WTC11 (cell line): ENCODE measurements around the gene NFU1. TPM values are rescaled to one million over a fixed set of nuclear protein-coding genes. Genes with fewer than 3 reads are reported as not detected.

Source experiments
- ATAC-seq: fragments of 200-7000 bp; cut with Tn5 transposase; 2 replicates; pipeline ENCODE4 v1.10.0; 2021; ENCODE audit warnings: mild to moderate bottlenecking, moderate library complexity
- CTCF ChIA-PET: fragments of 300-600 bp; sonication (Branson Sonifier 250); formaldehyde crosslinking; loops from one replicate; lab custom pipeline; 2021; ENCODE audit warnings: antibody characterized with exemption; lab: Charles Lee
- POLR2A ChIA-PET: fragments of 350-600 bp; sonication (Branson Sonifier 250); formaldehyde crosslinking; loops from one replicate; lab custom pipeline; 2021; ENCODE audit warnings: antibody characterized with exemption; lab: Charles Lee
- DNase-seq: peaks from one replicate; pipeline ENCODE4 v3.0.0; 2021; ENCODE audit warnings: low spot score
- H3K27ac Mint-ChIP-seq: 2 replicates; pipeline ENCODE4 v1.8.0; 2021; ENCODE audit warnings: mixed read lengths
- H3K27me3 Mint-ChIP-seq: 2 replicates; pipeline ENCODE4 v1.8.0; 2021; ENCODE audit warnings: low read depth, mild to moderate bottlenecking, moderate library complexity, mixed read lengths
- H3K36me3 Mint-ChIP-seq: 2 replicates; pipeline ENCODE4 v1.8.0; 2021; ENCODE audit warnings: mixed read lengths
- H3K4me1 Mint-ChIP-seq: 2 replicates; pipeline ENCODE4 v1.8.0; 2022; ENCODE audit warnings: mixed read lengths
- H3K4me3 Mint-ChIP-seq: 2 replicates; pipeline ENCODE4 v1.8.0; 2021; ENCODE audit warnings: mild to moderate bottlenecking, moderate library complexity, mixed read lengths
- H3K9me3 Mint-ChIP-seq: 2 replicates; pipeline ENCODE4 v1.8.0; 2021; ENCODE audit warnings: mixed read lengths
- CBFB ChIP-seq: sonication (generic); formaldehyde crosslinking; IDR thresholded peaks from 2 replicates; pipeline ENCODE4 v1.8.1; 2022; ENCODE audit warnings: mild to moderate bottlenecking, low read depth, missing genetic modification reagents
- CDX4 ChIP-seq: fragments of 250-450 bp; sonication (Bioruptor Pico); IDR thresholded peaks from 2 replicates; pipeline ENCODE4 v1.9.0; 2021; ENCODE audit warnings: moderate library complexity, mild to moderate bottlenecking, inconsistent platforms, borderline replicate concordance
- FOXP4 ChIP-seq: sonication (generic); formaldehyde crosslinking; IDR thresholded peaks from 2 replicates; pipeline ENCODE4 v1.8.0; 2022; ENCODE audit warnings: mild to moderate bottlenecking, missing genetic modification reagents
- IRF2 ChIP-seq: sonication (generic); formaldehyde crosslinking; IDR thresholded peaks from 2 replicates; pipeline ENCODE4 v1.8.0; 2022; ENCODE audit warnings: low read depth, missing genetic modification reagents, borderline replicate concordance
- JUN ChIP-seq: sonication (generic); formaldehyde crosslinking; IDR thresholded peaks from 2 replicates; pipeline ENCODE4 v1.8.0; 2023; ENCODE audit warnings: mild to moderate bottlenecking, missing genetic modification reagents
- MAX ChIP-seq: sonication (generic); formaldehyde crosslinking; IDR thresholded peaks from 2 replicates; pipeline ENCODE4 v1.8.0; 2022; ENCODE audit warnings: mild to moderate bottlenecking, missing genetic modification reagents
- SMAD3 ChIP-seq: sonication (generic); formaldehyde crosslinking; IDR thresholded peaks from 2 replicates; pipeline ENCODE4 v1.8.0; 2022; ENCODE audit warnings: missing genetic modification reagents, mild to moderate bottlenecking, borderline replicate concordance
- SOX15 ChIP-seq: fragments of 250-450 bp; sonication (Bioruptor Pico); IDR thresholded peaks from 2 replicates; pipeline ENCODE4 v1.9.0; 2021; ENCODE audit warnings: mild to moderate bottlenecking
- TEAD1 ChIP-seq: sonication (generic); formaldehyde crosslinking; IDR thresholded peaks from 2 replicates; pipeline ENCODE4 v1.8.0; 2022; ENCODE audit warnings: mild to moderate bottlenecking, missing genetic modification reagents
- TP53 ChIP-seq: sonication (generic); formaldehyde crosslinking; IDR thresholded peaks from 2 replicates; pipeline ENCODE4 v1.8.1; 2023; ENCODE audit warnings: mild to moderate bottlenecking, missing genetic modification reagents
- ZNF121 ChIP-seq: sonication (generic); formaldehyde crosslinking; IDR thresholded peaks from 2 replicates; pipeline ENCODE4 v1.8.0; 2023; ENCODE audit warnings: missing genetic modification reagents
- ZNF416 ChIP-seq: fragments of 250-450 bp; sonication (Bioruptor Pico); IDR thresholded peaks from 2 replicates; pipeline ENCODE4 v1.9.0; 2021; ENCODE audit warnings: mild to moderate bottlenecking, inconsistent platforms
- ZNF425 ChIP-seq: fragments of 250-450 bp; sonication (Bioruptor Pico); conservative IDR thresholded peaks from 2 replicates; pipeline ENCODE4 v1.9.0; 2021; ENCODE audit warnings: mild to moderate bottlenecking
- total RNA-seq: library from RNA; stranded (reverse); gene quantifications from 3 replicates; pipeline ENCODE4 v1.2.3, GENCODE V29; 2021
- TF ChIP-seq, protein P1 (sequence below): sonication (generic); formaldehyde crosslinking; IDR thresholded peaks from 2 replicates; pipeline ENCODE4 v1.8.0; 2023; ENCODE audit warnings: mild to moderate bottlenecking, missing genetic modification reagents
- TF ChIP-seq, protein P2 (sequence below): sonication (generic); formaldehyde crosslinking; IDR thresholded peaks from 2 replicates; pipeline ENCODE4 v1.8.0; 2023; ENCODE audit warnings: missing genetic modification reagents
- TF ChIP-seq, protein P3 (sequence below): sonication (generic); formaldehyde crosslinking; IDR thresholded peaks from 2 replicates; pipeline ENCODE4 v1.8.0; 2022; ENCODE audit warnings: mild to moderate bottlenecking, missing genetic modification reagents
- TF ChIP-seq, protein P4 (sequence below): fragments of 200-600 bp; IDR thresholded peaks from 2 replicates; pipeline ENCODE4 v1.8.0; 2022; ENCODE audit warnings: antibody characterized with exemption
- TF ChIP-seq, protein P5 (sequence below): fragments of 250-450 bp; sonication (Bioruptor Pico); IDR thresholded peaks from 2 replicates; pipeline ENCODE4 v1.9.0; 2021; ENCODE audit warnings: mild to moderate bottlenecking

Gene NFU1
- total RNA-seq, 1 experiment from 2014 or later = 39.3 TPM

GRCh38 chr2:69393963-69394362 lies 43.3 kb downstream of the NFU1 start (continued):
- no peak for TF ChIP-seq ZNF425 (CRISPR knock-in tag)
- no peak for TF ChIP-seq TEAD1 (CRISPR knock-in tag)
- no peak for TF ChIP-seq MAX (CRISPR knock-in tag)
- TF ChIP-seq, protein P1, sequence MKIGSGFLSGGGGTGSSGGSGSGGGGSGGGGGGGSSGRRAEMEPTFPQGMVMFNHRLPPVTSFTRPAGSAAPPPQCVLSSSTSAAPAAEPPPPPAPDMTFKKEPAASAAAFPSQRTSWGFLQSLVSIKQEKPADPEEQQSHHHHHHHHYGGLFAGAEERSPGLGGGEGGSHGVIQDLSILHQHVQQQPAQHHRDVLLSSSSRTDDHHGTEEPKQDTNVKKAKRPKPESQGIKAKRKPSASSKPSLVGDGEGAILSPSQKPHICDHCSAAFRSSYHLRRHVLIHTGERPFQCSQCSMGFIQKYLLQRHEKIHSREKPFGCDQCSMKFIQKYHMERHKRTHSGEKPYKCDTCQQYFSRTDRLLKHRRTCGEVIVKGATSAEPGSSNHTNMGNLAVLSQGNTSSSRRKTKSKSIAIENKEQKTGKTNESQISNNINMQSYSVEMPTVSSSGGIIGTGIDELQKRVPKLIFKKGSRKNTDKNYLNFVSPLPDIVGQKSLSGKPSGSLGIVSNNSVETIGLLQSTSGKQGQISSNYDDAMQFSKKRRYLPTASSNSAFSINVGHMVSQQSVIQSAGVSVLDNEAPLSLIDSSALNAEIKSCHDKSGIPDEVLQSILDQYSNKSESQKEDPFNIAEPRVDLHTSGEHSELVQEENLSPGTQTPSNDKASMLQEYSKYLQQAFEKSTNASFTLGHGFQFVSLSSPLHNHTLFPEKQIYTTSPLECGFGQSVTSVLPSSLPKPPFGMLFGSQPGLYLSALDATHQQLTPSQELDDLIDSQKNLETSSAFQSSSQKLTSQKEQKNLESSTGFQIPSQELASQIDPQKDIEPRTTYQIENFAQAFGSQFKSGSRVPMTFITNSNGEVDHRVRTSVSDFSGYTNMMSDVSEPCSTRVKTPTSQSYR (CRISPR knock-in tag) = no peak

DNA sequence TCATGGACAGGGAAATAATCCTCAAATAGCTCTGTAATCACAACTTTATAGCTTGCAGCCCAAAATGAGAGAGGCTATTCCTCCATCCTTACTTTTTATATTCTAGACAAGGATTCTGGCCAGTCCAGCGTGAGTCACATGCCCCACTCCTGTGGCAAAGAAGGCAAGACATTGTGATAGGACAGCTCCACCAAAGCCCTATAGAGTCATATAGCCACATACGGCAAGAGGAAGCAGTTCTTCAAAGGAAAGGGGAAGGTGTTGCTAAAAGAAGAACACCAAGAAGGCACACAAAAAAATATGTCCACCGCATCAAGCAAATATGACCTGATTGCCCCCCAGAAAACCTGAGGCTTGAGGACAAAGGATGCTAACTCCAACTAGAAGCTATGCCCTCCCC lies 46.8 kb downstream of the NFU1 start:
- ATAC-seq (no peak), DNase-seq (no peak)
- Mint-ChIP-seq H3K27me3 (peaks cover 9% of the 10 kb centered on the region), H3K9me3 (no peaks in the 10 kb centered on the region), H3K27ac (no peak overlapping the region), H3K36me3 (0 out of 2 replicates have a peak, but pooled peaks cover 5% of the 10 kb centered on the region), H3K4me3 (no peak overlapping the region), H3K4me1 (peaks cover 19% of the 10 kb centered on the region)
- TF ChIP-seq SOX15 (CRISPR knock-in tag) (no peak), FOXP4 (CRISPR knock-in tag) (no peak), ZNF121 (no peak), CBFB (CRISPR knock-in tag) (no peak), IRF2 (no peak), ZNF416 (no peak), TP53 (CRISPR knock-in tag) (no peak), JUN (no peak), ZNF425 (CRISPR knock-in tag) (no peak), CDX4 (CRISPR knock-in tag) (no peak), MAX (CRISPR knock-in tag) (no peak), SMAD3 (CRISPR knock-in tag) (no peak)
- TF ChIP-seq, protein P2, sequence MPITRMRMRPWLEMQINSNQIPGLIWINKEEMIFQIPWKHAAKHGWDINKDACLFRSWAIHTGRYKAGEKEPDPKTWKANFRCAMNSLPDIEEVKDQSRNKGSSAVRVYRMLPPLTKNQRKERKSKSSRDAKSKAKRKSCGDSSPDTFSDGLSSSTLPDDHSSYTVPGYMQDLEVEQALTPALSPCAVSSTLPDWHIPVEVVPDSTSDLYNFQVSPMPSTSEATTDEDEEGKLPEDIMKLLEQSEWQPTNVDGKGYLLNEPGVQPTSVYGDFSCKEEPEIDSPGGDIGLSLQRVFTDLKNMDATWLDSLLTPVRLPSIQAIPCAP (CRISPR knock-in tag) = no peak
- TF ChIP-seq, protein P3, sequence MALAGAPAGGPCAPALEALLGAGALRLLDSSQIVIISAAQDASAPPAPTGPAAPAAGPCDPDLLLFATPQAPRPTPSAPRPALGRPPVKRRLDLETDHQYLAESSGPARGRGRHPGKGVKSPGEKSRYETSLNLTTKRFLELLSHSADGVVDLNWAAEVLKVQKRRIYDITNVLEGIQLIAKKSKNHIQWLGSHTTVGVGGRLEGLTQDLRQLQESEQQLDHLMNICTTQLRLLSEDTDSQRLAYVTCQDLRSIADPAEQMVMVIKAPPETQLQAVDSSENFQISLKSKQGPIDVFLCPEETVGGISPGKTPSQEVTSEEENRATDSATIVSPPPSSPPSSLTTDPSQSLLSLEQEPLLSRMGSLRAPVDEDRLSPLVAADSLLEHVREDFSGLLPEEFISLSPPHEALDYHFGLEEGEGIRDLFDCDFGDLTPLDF (CRISPR knock-in tag) = no peak
- TF ChIP-seq, protein P4, sequence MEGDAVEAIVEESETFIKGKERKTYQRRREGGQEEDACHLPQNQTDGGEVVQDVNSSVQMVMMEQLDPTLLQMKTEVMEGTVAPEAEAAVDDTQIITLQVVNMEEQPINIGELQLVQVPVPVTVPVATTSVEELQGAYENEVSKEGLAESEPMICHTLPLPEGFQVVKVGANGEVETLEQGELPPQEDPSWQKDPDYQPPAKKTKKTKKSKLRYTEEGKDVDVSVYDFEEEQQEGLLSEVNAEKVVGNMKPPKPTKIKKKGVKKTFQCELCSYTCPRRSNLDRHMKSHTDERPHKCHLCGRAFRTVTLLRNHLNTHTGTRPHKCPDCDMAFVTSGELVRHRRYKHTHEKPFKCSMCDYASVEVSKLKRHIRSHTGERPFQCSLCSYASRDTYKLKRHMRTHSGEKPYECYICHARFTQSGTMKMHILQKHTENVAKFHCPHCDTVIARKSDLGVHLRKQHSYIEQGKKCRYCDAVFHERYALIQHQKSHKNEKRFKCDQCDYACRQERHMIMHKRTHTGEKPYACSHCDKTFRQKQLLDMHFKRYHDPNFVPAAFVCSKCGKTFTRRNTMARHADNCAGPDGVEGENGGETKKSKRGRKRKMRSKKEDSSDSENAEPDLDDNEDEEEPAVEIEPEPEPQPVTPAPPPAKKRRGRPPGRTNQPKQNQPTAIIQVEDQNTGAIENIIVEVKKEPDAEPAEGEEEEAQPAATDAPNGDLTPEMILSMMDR = no peak
- TF ChIP-seq, protein P5, sequence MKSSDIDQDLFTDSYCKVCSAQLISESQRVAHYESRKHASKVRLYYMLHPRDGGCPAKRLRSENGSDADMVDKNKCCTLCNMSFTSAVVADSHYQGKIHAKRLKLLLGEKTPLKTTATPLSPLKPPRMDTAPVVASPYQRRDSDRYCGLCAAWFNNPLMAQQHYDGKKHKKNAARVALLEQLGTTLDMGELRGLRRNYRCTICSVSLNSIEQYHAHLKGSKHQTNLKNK (CRISPR knock-in tag) = no peak
- ChIA-PET POLR2A (no interaction called here), CTCF (interaction anchor here (1.8 kb wide), 1 partner anchor 15 kb away, joined by 9 read pairs; no protein-coding TSS in a partner anchor)
